Stomach (tissue), 4 donors: ENCODE results near the gene PLS1.

Experiments used
- CTCF ChIP-seq, 7 experiments: fragments of 450-650 bp in 4 of 7; fragments of 200-600 bp in 3 of 7; sonication (generic) in 3 of 7; IDR thresholded peaks; one replicate each; pipeline ENCODE4 v1.5.1; 2016 to 2019; ENCODE audit warnings: antibody characterized with exemption in 7 of 7, control low read depth in 2 of 7, mild to moderate bottlenecking in 1 of 7
- EP300 ChIP-seq: sonication (generic); formaldehyde crosslinking; IDR thresholded peaks from one replicate; pipeline ENCODE4 v1.6.1; 2017; ENCODE audit warnings: antibody characterized with exemption
- POLR2A ChIP-seq, 4 donors: fragments of 450-650 bp; IDR thresholded peaks; one replicate each; pipeline ENCODE4 v1.6.1; 2016; ENCODE audit warnings: antibody characterized with exemption in 4 of 4, control low read depth in 2 of 4, mild to moderate bottlenecking in 1 of 4, moderate library complexity in 1 of 4

GRCh38 chr3:142615171-142615570 is 19.0 kb downstream of the PLS1 start:
- TF ChIP-seq EP300 (no peak), CTCF (IDR thresholded peaks at IDR 0.05) (no peak), POLR2A (IDR thresholded peaks at IDR 0.05) (no peak)
